HL-60 (cell line): ENCODE data around the gene JUN.
A peak's percentile ranks its signal among the peaks of the same experiment; 100 is the strongest.

ENCODE experiments used
- DNase-seq, 2 experiments: peaks; one replicate each; pipeline ENCODE4 v3.0.0-alpha.2; 2010 to 2020; ENCODE audit warnings: low read depth in 1 of 2, low spot score in 1 of 2
- H3K27ac ChIP-seq: fragments of 250-450 bp; sonication (Bioruptor Pico); replicated peaks from 2 replicates; pipeline ENCODE4 v1.5.1; 2020; ENCODE audit warnings: mild to moderate bottlenecking, moderate library complexity
- H3K27me3 ChIP-seq: fragments of 250-450 bp; sonication (Bioruptor Pico); 2 replicates; pipeline ENCODE4 v1.5.1; 2021; ENCODE audit warnings: mild to moderate bottlenecking, moderate library complexity; ENCODE audit not compliant: insufficient read depth, poor library complexity, severe bottlenecking
- H3K4me3 ChIP-seq: replicated peaks from 2 replicates; pipeline ENCODE4 v1.5.1; 2011; ENCODE audit warnings: mild to moderate bottlenecking, control low read depth, low read length; ENCODE audit not compliant: insufficient read depth
- CTCF ChIP-seq: IDR thresholded peaks from one replicate; pipeline ENCODE4 v1.5.1; 2011; ENCODE audit warnings: low read length, control low read depth, inconsistent platforms; ENCODE audit not compliant: insufficient read depth
- GABPA ChIP-seq: IDR thresholded peaks from 2 replicates; pipeline ENCODE4 v1.6.1; 2012; ENCODE audit warnings: low read depth
- POLR2AphosphoS5 ChIP-seq: IDR thresholded peaks from 2 replicates; pipeline ENCODE4 v1.6.1; 2012; ENCODE audit warnings: low read depth
- REST ChIP-seq: IDR thresholded peaks from 2 replicates; pipeline ENCODE4 v1.6.1; 2012; ENCODE audit warnings: low read depth; ENCODE audit not compliant: insufficient replicate concordance
- SPI1 ChIP-seq: IDR thresholded peaks from 2 replicates; pipeline ENCODE4 v1.6.1; 2012; ENCODE audit warnings: low read depth, mild to moderate bottlenecking, borderline replicate concordance

Gene JUN

DNA sequence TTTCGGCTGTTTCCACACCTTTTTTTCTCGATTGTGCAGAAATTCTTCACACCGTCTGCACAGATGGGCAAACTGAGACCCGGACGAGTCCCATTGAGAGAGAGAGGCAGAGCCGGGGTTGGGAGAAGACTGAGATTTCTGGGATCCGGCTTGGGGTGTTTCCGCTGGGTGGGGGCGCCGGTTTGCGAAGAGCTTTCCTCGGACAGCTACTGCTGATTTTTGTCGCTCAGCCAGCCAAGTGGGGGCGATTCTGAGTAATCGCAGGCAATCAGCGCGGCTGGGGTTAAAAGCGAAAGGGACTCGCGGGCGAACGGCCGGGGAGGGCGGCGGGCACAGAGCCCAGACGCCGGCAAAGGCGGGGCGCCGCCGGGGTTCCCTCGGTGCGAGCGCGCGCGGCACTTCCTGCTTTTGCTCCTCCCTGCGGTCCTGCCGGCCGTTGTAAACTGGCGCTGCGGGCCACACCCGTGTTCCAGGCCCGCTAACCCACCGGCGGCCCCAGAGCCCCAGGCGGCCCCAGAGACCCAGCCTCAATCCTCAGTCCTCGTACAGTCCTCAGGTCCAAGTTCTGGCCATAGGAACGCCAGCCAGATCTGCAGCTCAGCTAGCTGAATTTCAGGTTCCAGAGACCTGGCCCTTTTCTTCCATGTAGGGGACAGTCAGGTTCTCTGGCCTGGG is 32.4 kb upstream of the JUN start:
- H3K4me3 ChIP-seq = peak overlapping the region; percentile 73
- TF ChIP-seq SPI1 = peak; percentile 89
- TF ChIP-seq CTCF = no peak
- peak; percentile 40; the same call in 1 of the 2 replicates for TF ChIP-seq GABPA
- TF ChIP-seq REST = peak; percentile 23
- peak; percentile 87 for TF ChIP-seq POLR2AphosphoS5
- no peaks in the 10 kb centered on the region for H3K27me3 ChIP-seq
- peak overlapping the region; percentile 87 for H3K27ac ChIP-seq
- peak in 1 of 2 experiments; percentile 89 for DNase-seq

DNA sequence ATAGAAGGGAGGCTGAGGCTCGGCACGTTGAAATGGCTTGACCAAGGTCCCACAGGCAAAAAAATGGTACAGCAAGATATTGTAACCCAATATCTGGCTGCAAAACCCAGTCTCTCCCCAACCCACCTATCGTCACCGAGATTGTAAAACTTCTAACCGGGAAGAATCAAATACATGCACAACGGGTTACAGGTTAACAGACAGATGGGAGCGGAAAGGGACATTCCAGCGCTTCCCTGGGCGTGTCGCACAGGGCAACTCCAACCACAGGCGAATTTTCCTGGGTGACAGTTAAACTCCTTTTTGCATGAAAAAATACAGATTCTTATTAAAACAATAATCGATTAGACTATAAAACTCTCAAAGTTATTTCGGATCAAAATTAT is 31.8 kb upstream of the JUN start:
- Histone ChIP-seq H3K27me3 (no peaks in the 10 kb centered on the region), H3K27ac (peak overlapping the region; percentile 87), H3K4me3 (peak overlapping the region; percentile 73)
- TF ChIP-seq SPI1 (no peak), CTCF (no peak), POLR2AphosphoS5 (no peak), REST (no peak), GABPA (no peak)
- no peak for DNase-seq

DNA sequence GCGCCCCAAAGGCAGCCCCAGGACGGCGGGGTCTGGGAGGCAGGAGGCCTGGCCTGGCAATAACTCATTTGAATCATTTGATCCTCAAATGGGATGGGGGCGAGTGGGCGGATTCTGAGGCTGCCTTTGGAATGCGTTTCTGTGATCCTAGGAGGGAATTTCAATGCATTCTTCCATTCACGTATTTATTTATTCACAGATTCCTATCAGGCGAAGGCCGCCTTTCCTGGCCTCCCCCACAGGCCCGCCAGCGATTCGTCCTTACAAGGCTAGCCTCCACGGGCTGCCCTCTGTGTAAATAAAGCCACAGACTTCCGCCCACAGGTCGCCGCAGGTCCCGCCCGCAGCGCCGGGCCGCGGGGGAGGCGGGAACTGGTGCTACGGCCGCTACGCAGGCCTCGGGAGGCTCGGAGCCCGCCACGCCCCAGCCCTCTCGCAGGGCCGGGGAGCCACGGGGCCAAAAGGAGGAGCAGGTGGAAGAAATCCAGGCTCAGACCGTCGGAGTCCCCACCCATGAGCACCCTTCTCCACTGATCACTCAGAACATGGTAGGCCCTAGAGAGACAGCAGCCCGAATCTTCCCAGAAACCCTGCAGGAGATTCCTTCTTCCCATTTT is 31.3 kb upstream of the JUN start:
- peak; percentile 46; the same call in 1 of the 2 replicates for TF ChIP-seq SPI1
- peak; percentile 9; the same call in 1 of the 2 replicates for TF ChIP-seq GABPA
- peak; percentile 67; the same call in 1 of the 2 replicates for TF ChIP-seq POLR2AphosphoS5
- TF ChIP-seq CTCF = no peak
- TF ChIP-seq REST = no peak
- peak overlapping the region; percentile 73 for H3K4me3 ChIP-seq
- peak overlapping the region; percentile 87 for H3K27ac ChIP-seq
- peak; percentile 79 to 83 for DNase-seq
- no peaks in the 10 kb centered on the region for H3K27me3 ChIP-seq
